ENCODE measurements around the gene PBXIP1.
"Not testable (repeated sequence)": the region's sequence is repeated elsewhere in the genome, so short reads cannot be mapped to it uniquely, and the experiment has no call there.

Gene PBXIP1

DNA sequence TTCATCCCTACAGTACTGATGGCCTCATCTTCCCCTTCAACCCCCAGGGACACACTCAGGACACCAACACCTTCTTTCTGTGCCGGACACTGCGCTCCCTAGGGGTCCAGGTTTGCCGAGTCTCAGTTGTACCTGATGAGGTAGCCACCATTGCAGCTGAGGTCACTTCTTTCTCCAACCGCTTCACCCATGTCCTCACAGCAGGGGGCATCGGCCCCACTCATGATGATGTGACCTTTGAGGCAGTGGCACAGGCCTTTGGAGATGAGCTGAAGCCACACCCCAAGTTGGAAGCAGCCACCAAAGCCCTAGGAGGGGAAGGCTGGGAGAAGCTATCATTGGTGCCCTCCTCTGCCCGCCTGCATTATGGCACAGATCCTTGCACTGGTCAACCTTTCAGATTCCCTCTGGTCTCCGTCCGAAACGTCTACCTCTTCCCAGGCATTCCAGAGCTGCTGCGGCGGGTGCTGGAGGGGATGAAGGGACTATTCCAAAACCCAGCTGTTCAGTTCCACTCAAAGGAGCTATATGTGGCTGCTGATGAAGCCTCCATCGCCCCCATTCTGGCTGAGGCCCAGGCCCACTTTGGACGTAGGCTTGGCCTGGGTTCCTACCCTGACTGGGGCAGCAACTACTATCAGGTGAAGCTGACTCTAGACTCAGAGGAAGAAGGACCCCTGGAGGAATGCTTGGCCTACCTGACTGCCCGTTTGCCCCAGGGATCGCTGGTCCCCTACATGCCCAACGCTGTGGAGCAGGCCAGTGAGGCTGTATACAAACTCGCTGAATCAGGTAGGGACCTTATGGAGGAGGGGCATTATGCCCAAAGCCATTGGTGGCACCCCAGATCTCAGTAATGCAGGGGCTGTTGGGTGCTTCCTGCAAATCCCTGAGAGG is 32.4 kb upstream of the PBXIP1 start:
- Mint-ChIP-seq H3K4me3 (no peak overlapping the region), H3K36me3 (peaks cover 15% of the 10 kb centered on the region), H3K27ac (peak overlapping the region; percentile 45), H3K9me3 (no peaks in the 10 kb centered on the region), H3K27me3 (no peaks in the 10 kb centered on the region), H3K4me1 (peaks cover 23% of the 10 kb centered on the region)
- CTCF ChIA-PET: interaction anchor here (1.4 to 2.5 kb wide), 5 partner anchors 12 to 72 kb away, joined by 4 to 15 read pairs (median 7); partner anchors contain the start of gene ADAM15
- peak; percentile 44 for DNase-seq

DNA sequence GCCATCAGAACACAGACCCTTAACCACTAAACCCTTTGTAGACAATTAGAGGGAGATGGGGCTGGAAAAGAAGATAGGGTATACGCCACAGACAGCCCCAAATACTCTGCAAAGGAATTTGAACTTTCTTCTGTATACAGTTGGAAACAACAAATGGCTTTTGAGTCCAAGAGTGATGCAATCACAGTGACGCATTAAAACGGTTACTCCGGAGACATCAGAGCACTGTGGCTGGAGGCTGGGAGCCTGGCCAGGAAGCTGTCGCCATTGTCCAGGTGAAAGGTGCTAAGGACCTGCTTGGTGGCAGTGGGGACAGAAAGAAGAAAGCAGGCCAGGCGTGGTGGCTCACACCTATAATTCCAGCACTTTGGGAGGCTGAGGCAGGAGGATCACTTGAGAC is 31.4 kb upstream of the PBXIP1 start:
- Mint-ChIP-seq H3K9me3 (no peaks in the 10 kb centered on the region), H3K4me1 (peaks cover 23% of the 10 kb centered on the region), H3K4me3 (no peak overlapping the region), H3K27me3 (no peaks in the 10 kb centered on the region), H3K27ac (peak overlapping the region; percentile 28), H3K36me3 (peaks cover 16% of the 10 kb centered on the region)
- DNase-seq: no peak
- CTCF ChIA-PET: interaction anchor here (1.4 to 2.5 kb wide), 6 partner anchors 13 to 73 kb away, joined by 3 to 15 read pairs (median 6); partner anchors contain the start of gene ADAM15

GRCh38 chr1:154986736-154987135 is 30.8 kb upstream of the PBXIP1 start:
- not testable (repeated sequence) for H3K27me3 Mint-ChIP-seq, H3K9me3 Mint-ChIP-seq, H3K4me3 Mint-ChIP-seq, H3K27ac Mint-ChIP-seq, DNase-seq
- Mint-ChIP-seq H3K4me1 (peaks cover 25% of the 10 kb centered on the region), H3K36me3 (peaks cover 17% of the 10 kb centered on the region)
- CTCF ChIA-PET: interaction anchor here (1.4 to 2.5 kb wide), 3 partner anchors 13 to 30 kb away, joined by 3 to 15 read pairs (median 14); no protein-coding TSS in a partner anchor

DNA sequence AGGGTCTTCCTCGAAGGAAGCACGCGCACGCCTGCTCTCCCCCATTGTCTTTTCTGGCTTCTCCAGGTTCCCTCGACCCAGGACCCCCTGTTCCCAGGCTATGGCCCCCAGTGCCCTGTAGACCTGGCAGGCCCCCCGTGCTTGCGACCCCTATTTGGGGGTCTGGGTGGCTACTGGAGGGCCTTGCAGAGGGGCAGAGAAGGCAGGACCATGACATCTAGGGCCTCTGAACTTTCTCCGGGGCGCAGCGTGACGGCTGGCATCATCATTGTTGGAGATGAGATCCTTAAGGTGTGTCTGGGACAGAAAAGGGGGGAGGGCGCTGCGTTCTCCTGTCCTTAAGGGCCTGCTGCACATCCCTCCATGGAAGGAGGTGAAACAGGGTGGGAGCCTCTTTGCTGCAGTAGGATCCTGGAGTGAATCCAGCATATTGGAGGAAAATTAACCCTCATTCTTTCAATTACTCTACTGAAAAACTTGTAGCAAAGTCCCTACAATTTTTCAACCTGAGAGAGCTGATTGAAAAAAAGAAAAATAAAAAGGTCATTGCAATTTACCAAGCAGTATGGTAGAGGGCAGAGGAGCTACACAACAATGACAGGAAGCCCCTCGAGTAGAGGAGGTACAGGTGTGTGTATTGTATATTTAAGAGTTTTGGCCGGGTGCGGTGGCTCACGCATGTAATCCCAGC is 28.0 kb upstream of the PBXIP1 start:
- Mint-ChIP-seq H3K4me3 (no peak overlapping the region), H3K27me3 (no peaks in the 10 kb centered on the region), H3K36me3 (peaks cover 24% of the 10 kb centered on the region), H3K9me3 (no peaks in the 10 kb centered on the region), H3K4me1 (peaks cover 33% of the 10 kb centered on the region), H3K27ac (no peak overlapping the region)
- DNase-seq: no peak
- CTCF ChIA-PET: interaction anchor here (0.8 to 4.7 kb wide), 5 partner anchors 12 to 80 kb away, joined by 3 to 72 read pairs (median 5); partner anchors contain the start of genes EFNA4, LENEP and PYGO2

DNA sequence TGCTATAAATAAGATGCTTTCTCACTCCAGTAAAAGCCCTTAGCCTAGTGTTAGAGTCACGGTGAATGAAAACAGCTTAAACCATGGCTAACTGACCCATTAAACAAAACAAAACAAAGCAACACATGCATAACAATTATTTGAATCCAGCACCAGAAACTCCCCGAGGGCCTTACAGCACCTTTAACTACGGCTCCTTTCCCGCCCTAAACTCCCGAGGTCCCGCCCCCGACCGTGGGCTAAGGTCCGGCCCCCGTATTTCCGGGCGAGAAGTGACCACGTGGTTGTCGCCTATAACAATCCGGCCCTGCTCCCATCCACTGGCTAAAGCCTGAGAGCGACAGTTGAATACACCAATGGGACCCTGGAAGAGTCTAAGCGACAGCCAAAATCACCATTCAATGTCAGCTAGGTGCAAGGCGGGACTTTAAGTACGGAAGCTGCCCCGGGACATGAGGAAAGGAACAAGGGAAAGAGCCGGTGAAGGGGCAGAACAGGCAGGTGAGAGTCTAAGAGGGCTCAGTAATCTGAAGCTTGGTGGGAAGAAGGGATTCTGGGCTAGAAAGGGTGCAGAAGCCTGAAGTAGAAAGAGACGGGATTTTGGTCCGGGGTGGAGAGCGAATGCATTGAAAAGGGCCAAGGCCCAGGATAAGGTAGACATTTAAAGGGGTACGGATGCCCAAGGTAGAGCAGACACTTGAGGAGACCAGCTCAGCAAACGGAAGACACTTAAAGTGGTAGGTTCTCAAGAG is 27.2 kb upstream of the PBXIP1 start, which contains the start of gene FLAD1:
Gene FLAD1, plus strand, starts transcription at position 448 of the 752 bp plus-strand sequence. CDS start 351 bp downstream, outside the sequence.
- H3K4me3 Mint-ChIP-seq: no peak within 1 kb of the TSS
- peaks cover 30% of the 10 kb centered on the region for H3K4me1 Mint-ChIP-seq
- H3K9me3 Mint-ChIP-seq: no peaks in the 10 kb centered on the region
- H3K27ac Mint-ChIP-seq: no peak within 1 kb of the TSS
- no peaks in the 10 kb centered on the region for H3K27me3 Mint-ChIP-seq
- H3K36me3 Mint-ChIP-seq: peaks cover 23% of the 10 kb centered on the region
- DNase-seq: peak; percentile 98
- CTCF ChIA-PET: interaction anchor here (0.8 to 4.7 kb wide), 9 partner anchors 13 to 423 kb away, joined by 3 to 72 read pairs (median 4); partner anchors contain the start of genes ADAM15, EFNA4, LENEP and PYGO2

- DNase-seq: no peak
- Mint-ChIP-seq H3K27ac (no peak overlapping the region), H3K36me3 (peaks cover 24% of the 10 kb centered on the region), H3K9me3 (no peaks in the 10 kb centered on the region), H3K4me3 (no peak overlapping the region), H3K27me3 (no peaks in the 10 kb centered on the region), H3K4me1 (peaks cover 28% of the 10 kb centered on the region)
- CTCF ChIA-PET: interaction anchor here (0.9 to 4.7 kb wide), 6 partner anchors 14 to 423 kb away, joined by 3 to 72 read pairs (median 4); partner anchors contain the start of genes ADAM15 and LENEP
Observed at GRCh38 chr1:154982341-154982740, 26.4 kb upstream of the PBXIP1 start.

- H3K27ac Mint-ChIP-seq: no peak overlapping the region
- no peaks in the 10 kb centered on the region for H3K27me3 Mint-ChIP-seq
- peaks cover 16% of the 10 kb centered on the region for H3K4me1 Mint-ChIP-seq
Observed at GRCh38 chr1:154978360-154978759, 22.5 kb upstream of the PBXIP1 start.

GRCh38 chr1:154977762-154978161 is 21.9 kb upstream of the PBXIP1 start:
- not testable (repeated sequence) for H3K4me3 Mint-ChIP-seq, DNase-seq, H3K27me3 Mint-ChIP-seq, H3K9me3 Mint-ChIP-seq
- Mint-ChIP-seq H3K4me1 (peaks cover 20% of the 10 kb centered on the region), H3K36me3 (peaks cover 32% of the 10 kb centered on the region), H3K27ac (peak overlapping the region; percentile 69)
- CTCF ChIA-PET: interaction anchor here (1.7 kb wide), 1 partner anchor 83 kb away, joined by 5 read pairs; no protein-coding TSS in a partner anchor

More at GRCh38 chr1:154978360-154978759, 22.5 kb upstream of the PBXIP1 start:
- no peak for DNase-seq
- Mint-ChIP-seq H3K9me3 (no peaks in the 10 kb centered on the region), H3K36me3 (peaks cover 31% of the 10 kb centered on the region), H3K4me3 (no peak overlapping the region)
- CTCF ChIA-PET: no interaction called here

DNA sequence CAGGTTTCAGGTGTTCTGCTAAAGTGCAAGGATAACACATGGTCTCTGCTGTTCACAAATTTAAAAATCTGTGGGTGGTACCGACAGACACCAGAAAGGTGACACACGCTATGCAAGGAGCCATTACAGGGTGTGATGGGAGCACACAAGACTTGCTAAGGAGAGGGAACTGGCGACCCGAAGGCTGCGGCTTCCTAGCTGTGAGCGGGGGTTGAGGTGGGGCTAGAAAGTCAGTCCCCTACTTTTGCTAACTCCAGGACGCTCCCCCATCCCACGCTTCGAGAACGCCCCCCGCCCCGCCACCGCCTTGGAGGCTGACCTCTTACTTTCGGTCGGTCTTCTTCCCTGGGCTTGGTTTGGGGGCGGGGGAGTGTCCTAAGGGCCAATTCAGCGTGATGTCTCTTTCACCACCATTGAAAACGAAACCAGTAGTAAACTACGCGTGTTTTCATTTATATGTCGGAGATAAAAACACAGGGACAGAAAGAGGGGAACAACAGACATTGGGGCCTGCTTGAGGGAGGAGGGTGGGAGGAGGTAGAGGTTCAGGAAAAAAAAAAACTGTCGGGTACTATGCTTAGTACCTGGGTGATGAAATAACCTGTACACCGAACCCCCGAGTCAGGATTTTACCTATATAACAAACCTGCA is 19.6 kb upstream of the PBXIP1 start:
- Mint-ChIP-seq H3K27me3 (no peaks in the 10 kb centered on the region), H3K4me3 (no peak overlapping the region)
- DNase-seq: peak; percentile 81

DNA sequence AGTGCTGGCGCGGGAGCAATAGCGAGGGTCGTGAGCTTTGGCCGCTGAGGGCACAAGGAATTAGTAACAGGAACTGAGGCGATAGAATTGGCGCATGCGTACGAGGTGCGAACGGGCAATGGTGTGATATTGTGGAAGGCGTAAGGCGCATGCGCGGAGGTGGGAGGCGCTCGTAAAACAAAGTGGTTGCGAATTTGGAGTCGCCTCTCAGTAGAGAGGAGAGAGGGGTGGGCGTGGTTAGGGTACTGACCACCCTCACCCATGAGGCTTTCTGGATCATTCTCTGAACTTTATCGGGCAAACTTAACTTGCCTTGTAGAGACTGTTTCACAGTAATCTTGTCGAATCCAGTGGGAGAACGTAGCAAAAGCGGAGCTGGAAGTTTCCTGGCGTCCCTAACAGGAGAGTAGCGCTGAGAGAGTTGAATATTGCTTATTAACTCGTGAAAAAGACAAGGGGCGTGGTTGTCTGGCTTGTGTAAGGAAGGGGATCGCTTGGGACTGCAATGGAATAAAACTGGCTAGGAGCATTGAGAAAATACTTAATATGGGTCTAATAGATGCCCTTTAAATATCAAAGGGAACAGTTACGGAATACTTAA is 19.0 kb upstream of the PBXIP1 start:
- peak; percentile 96 for DNase-seq
- Mint-ChIP-seq H3K27ac (no peak overlapping the region), H3K36me3 (peaks cover 39% of the 10 kb centered on the region), H3K9me3 (no peaks in the 10 kb centered on the region), H3K27me3 (no peaks in the 10 kb centered on the region), H3K4me3 (no peak overlapping the region), H3K4me1 (peaks cover 28% of the 10 kb centered on the region)
- CTCF ChIA-PET: interaction anchor here (0.6 to 1.5 kb wide), 4 partner anchors 15 to 198 kb away, joined by 3 to 7 read pairs (median 4); partner anchors contain the start of gene KRTCAP2

More for the DNA sequence above, 19.6 kb upstream of the PBXIP1 start:
- Mint-ChIP-seq H3K36me3 (peaks cover 41% of the 10 kb centered on the region), H3K27ac (no peak overlapping the region), H3K9me3 (no peaks in the 10 kb centered on the region), H3K4me1 (peaks cover 30% of the 10 kb centered on the region)
- CTCF ChIA-PET: no interaction called here

GRCh38 chr1:154974102-154974807 is 18.4 kb upstream of the PBXIP1 start, which contains the start of gene CKS1B:
Gene CKS1B, plus strand, starts transcription at chr1:154974681. Its CDS starts 65 bp downstream, at chr1:154974746.
- CTCF ChIA-PET: interaction anchor here (0.6 to 1.5 kb wide), 9 partner anchors 13 to 199 kb away, joined by 3 to 7 read pairs (median 3); partner anchors contain the start of genes ADAM15, KRTCAP2, PBXIP1 and PYGO2
- H3K36me3 Mint-ChIP-seq: peaks cover 38% of the 10 kb centered on the region
- H3K27me3 Mint-ChIP-seq: no peaks in the 10 kb centered on the region
- H3K4me1 Mint-ChIP-seq: peaks cover 31% of the 10 kb centered on the region
- H3K9me3 Mint-ChIP-seq: no peaks in the 10 kb centered on the region
- no peak within 1 kb of the TSS for H3K4me3 Mint-ChIP-seq
- H3K27ac Mint-ChIP-seq: no peak within 1 kb of the TSS
- DNase-seq: peak; percentile 97
